Lung microvascular endothelial cell (primary cell): Measurements from ENCODE around the gene CCDC157. TPM values are rescaled to one million over a fixed set of nuclear protein-coding genes. Genes with fewer than 3 reads are reported as not detected.
"Not testable (repeated sequence)": the region's sequence is repeated elsewhere in the genome, so short reads cannot be mapped to it uniquely, and the experiment has no call there.

Experiments used
- DNase-seq, 2 donors: peaks; one replicate each; pipeline versions ENCODE4 v3.0.0 to v3.0.0-alpha.2; 2010; ENCODE audit warnings: low read depth in 2 of 2
- total RNA-seq: library from RNA; depleted of rRNA; stranded (reverse); fragments of >200 nt; gene quantifications from 2 replicates; pipeline ENCODE4 v1.2.1, GENCODE V29; 2014

CCDC157 gene
- total RNA-seq, 1 donor from 2014 or later, result 1.4 TPM

DNA sequence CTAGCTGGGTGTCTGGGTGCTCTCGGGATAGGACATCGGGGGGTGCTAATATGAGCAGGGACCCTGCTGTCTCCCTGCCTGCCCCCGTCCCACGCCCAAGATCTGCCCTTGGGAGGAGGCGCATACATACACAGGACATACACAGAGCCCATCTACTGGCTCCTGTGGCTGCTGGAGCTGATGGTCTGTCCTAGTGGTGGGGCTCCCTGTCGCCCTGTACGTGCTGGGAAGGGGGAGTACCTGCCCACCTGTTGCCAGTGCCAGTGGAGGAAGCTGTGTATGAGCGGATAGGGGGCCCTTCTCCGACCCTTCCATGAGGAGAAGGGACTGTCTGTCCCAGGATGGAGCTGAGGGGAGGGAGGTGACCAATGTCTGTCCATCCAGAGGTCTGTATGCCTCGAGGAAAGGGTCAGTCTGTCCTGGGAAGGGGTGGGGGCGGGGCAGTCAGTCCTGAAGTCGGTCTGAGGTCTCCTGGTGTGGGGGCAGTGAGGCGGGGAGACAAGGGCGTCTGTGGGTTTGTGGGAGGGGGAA, 31.0 kb upstream of the CCDC157 start:
- DNase-seq, result no peak

DNA sequence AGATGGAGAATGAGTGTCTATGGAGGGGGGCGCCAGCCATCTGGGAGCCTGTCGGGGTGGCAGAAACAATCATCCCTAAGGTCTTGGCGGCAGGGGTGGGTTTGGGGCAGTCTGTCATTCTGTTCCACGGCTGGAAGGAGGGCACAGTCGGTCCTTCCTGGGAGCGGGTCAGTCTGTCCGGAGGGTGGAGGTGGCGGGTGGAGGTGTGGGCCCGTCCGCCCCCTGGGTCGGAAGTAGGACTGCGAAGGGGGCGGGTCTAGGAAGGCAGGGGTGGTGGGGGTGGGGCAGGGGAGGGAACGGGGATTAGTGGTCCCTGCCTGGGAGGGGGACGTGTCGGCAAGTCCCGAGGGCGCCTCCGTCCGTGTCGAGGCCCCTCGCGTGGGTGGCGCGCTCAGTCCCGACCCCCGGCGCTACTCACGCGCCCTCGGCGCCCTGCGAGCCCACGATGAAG, 30.5 kb upstream of the CCDC157 start:
- no peak for DNase-seq

DNA sequence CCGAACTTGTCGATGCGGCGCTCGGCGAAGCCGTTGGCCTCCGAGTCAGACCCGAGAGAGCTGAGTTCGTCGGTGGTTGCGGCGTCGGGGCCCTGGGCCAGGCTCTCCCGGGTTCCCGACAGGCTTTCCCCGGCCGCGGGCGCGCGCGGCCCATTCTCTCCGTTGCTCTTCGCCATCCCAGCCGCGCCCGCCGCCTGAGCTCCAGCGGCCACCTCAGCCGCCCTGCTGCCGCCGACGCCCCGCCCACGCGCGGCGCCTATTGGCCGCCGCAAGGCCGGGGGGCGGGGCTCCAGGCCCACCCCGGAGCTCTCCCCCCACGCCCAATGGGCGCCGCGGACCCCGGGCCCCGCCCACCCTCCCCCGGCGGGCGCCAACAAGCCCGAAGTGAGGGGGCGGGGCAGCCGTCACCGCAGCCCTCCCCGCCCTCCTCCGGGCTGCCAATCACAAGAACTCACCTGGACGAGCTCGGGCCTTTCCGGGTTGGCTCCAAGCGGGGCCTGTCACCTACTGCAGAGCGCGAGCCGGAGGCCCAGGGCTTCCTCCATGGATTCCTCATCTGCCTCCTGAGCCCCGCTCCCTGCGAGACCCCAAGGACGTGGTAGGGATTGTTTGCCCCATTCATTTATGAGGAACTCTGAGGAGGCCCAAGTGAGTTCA, 30.0 kb upstream of the CCDC157 start, which contains the start of gene TBC1D10A:
Gene TBC1D10A, minus strand, starts transcription at position 236 of the 657 bp plus-strand sequence. Its CDS starts 60 bp downstream, at position 176.
- DNase-seq, result peak; percentile 87 to 90

DNA sequence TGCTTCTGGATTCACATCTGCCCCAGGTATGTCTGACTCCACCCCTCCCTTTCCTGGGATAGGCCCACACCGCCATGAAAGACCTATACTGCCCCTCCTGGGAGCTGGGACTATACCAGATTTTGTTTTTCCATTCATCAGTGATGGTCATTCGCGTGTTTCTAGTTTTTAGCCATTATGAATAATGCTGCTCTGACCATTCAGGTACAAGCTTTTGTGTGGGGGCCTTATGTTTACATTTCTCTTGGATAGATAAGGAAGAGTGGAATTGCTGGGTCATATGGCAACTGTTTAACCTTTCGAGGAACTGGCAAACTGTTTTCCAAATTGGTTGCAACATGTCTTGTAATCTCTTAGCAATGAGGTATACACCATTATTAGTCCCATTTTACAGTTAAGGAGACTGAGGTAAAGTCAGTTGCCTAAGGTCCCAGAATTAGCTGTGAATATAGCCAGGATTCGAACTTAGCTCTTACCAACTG, 28.9 kb upstream of the CCDC157 start:
- peak in 1 of 2 donors; percentile 25 for DNase-seq

DNA sequence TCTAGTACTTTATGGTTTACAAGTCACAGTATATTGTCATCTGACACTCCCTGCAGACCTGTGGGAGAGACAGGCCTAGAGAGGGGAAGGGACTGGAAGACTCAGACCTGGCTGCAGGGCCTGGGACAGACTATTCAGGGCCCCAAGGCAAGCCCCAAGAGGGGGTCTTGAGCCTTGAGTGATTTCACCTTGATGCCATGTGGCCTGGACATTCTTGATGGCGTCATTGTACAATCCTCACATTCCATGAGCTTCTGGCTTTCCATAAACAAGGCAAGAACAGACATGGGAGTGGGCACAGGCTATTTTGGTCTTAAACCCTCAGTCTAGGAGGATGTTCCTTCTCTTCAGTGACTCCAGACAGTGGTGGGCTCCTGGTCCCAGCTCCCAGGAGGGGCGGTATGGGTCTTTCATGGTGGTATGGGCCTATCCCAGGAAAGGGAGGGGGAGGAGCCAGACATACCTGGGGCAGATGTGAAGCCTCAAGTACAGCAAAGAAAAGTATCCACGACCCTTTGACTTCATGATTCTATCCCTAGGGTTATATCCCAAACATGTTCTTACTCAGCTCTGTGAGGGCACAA, 28.2 kb upstream of the CCDC157 start:
- DNase-seq, result no peak

DNA sequence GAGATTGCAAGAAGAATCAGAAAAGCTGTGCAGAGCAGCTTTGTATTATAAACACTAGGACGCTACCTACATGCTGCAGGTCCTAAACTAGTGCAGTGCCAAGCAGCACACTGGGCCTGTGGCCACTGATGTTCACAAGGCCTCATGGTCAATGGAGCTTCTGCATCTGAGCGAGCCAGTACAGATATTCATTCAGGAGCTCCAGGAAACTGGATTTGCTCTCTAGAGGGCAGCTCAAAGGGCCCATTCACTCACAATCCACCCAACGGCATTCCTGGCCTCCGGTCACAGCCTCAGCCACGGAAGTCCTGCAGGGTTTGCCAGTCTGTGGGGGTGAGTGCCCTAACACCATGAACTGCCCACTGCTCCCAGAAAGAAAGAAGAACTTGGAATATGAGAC, 24.3 kb upstream of the CCDC157 start:
- no peak for DNase-seq

DNA sequence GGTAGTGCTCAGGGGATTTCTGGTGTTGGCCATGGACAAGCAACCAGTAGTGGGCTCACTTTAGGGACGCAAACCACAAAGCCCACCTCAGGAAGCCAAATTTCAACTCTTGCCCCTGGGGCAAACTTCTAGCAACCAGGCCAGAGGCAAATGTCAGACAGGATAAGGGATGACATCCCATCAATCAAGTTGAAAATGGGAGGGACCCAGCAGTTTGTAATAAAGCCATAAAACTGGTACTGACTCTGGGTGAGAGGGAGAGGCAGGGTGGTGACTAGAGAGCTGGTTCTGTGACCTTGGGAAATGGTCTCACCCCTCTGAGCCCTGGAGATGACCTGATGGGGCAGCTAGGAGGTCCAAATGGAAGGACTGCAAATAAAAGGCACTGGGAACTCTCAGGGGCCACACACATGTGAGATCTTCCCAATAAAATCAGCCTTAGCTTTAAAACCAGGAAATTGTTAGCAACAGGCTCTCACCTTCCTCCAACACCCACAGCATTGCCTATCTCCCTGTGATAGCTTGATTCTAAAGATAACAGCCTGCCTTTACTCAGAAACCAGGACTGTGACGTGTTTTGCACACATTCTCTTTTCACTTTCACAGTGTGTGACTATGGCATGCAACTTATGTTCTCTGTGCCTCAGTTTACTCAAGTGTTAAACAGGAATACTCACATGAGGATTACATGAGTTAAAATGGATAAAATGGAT, 23.7 kb upstream of the CCDC157 start:
- DNase-seq, result no peak

DNA sequence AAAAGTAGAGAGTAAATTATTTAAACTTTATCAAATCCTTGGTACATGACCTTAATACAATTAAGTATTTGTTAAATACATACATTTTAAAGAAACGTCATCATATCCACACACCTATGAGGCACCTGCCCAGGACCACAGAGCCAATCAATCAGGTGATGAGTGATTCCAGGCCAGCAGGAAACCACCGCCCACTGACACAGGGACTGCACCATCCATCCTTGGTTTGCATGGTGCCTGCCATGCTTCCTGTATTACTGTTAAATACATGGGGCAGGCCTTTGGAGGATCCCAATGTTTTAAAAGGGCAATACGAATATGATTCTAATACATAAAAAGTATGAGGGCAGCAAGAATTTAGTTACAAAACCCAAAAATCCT, 23.1 kb upstream of the CCDC157 start:
- DNase-seq, result no peak

DNA sequence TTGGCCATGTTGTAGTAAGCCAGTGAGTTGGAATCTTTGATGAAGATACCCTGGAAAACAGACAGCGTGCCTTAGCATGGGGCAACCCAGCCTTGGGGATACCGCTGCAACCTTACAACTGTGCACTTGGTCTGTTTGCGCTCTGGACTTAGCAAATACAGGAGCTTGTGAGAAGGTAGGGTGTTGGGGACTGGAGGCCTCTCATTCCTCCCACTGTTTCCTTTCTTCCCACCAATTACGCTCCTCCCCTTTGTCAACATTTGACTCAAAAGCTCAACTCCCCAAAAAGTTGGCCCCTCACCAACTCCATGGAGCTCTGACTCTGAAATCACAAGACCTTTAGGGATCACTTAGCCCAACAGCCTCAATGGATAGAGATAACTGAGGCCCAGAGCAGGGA, 22.2 kb upstream of the CCDC157 start:
- DNase-seq, result no peak

DNA sequence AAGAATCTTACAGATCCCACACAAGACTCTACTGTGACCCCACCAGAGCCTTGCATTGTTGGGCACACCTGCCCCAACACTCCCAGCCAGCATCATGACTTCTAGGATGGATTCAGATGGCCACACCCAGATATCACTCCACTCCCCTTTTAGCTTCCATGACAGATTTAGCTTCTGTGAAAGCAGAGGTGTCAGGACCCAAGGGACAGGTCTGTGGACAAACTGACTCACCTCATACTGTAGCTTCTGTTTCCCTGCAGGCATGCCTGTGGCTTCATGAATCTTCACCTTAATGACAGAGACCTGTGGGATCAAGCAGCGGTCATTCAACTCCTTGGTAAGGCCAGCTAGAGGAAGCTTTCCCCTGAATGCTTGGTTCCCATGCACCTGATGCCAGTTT, 21.6 kb upstream of the CCDC157 start:
- no peak for DNase-seq

DNA sequence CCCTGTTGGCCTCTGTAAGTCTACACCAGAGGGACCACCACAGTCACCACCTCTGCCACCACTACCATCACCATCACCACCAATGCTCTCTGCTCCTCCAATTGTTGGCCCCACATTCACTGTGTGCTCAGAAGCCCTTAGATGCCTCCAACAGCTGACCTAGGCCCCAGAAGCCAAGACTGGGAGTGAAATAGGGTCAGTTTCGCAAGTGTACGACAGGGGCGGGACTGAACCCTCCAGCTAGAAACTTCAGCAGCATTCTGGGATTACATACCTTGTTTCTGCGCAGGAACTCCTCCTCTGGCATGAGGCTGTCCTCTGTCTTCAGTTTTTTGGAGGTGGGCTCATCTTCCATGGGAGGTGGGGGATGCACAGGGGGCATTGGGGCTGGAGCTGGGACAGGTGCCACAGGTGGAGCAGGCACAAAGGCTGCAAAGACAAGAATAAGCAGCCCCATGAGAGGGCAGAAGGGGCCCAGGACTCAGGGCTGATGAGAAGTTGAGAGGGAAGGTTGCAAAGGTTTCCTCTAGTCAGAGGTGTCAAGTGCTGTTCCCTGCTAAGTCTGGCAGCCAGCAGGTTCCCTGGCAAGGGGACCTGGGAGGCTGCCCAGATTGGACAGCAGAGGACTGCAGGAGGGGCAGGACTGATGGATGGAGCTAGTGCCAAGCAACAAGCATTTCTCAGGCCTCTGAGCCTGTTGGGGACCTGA, 19.9 kb upstream of the CCDC157 start:
- DNase-seq, result no peak

DNA sequence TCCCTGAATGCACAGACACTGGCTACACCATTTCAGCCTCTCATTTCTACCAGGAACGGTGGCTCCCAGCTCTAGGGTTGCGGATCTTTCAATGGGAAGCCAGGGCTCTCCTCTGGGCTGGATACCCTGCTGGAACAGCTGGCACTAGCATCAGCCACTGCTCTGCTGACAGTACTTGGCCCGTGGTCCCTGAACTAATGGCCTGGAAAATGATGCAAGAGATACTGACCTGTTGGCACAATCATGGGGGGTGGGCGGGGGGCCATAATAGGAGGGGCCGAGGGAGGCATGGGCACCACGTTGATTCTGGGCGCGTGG, 19.4 kb upstream of the CCDC157 start:
- no peak for DNase-seq

DNA sequence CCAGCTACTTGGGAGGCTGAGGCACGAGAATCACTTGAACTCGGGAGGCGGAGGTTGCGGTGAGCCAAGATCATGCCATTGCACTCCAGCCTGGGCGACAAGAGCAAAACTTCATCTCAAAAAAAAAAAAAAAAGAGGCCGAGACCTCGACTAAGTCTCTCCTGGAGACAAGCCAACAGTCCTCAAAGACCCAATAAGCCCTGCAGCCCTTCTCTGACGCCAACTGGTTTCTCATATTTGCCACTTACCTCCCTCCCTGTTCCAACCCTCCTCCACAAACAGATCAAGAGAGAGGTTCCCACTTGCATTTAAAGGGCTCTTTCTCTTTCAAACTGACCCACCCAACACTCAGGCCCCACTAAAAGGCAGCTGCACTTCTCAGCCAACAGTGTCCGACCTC, 18.5 kb upstream of the CCDC157 start:
- DNase-seq, result not testable (repeated sequence)

DNA sequence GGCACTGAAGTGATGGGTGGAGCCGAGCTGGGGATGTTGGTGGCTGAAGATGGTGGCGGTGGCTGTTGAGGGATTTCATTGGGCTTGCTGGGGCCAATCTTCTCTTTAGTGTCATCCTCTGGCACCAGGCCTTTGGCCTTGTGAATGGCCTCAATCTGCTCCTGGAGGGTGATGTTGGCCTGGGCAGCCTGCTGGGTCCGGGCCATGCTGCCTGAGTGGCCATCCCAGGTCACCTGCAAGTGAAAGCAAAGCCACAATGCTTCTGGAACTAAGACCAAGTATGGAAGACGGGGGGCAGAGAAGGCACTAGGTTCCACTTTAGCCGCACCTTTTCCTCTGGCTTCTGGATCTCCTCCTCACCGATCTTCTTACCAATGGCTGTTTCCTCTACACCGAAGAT, 18.0 kb upstream of the CCDC157 start:
- no peak for DNase-seq

DNA sequence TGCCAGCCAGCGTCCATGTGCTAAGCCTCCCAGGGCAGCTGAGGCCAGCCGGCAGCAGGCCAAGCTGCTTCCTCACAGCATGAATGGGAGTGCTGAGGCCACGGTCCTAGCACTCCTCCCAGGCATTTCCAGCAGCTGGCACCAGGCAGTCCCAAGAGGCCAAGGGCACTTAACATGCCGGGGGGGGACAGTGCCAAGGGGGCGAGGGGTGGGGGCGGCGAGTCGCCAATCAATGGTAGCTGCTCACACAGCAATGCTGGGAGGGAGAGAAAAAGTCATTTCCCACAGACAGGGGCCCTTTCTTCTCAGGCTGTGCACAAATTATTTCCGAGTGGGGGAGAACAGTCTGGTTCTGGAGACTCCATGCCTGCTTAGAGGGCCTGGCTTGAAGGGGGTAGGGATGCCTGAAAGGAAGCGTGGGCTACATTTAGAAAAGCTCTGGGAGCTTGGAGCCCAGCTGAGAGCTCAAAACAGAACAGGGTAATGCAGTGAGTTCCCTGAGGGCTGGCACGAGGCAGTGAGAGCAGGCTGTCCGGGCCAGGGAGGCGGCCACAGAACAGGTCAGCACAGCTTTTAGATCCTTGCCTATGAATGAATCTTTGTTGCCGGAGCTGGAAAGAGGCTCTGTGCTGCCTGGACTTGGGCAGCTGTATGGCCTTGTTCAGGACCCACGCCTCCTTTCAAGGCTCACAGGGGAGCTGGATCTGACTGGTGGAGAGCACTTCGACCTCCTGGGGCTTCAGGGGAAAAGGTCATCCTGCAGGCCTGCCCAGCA, 15.7 kb upstream of the CCDC157 start:
- DNase-seq, result no peak

DNA sequence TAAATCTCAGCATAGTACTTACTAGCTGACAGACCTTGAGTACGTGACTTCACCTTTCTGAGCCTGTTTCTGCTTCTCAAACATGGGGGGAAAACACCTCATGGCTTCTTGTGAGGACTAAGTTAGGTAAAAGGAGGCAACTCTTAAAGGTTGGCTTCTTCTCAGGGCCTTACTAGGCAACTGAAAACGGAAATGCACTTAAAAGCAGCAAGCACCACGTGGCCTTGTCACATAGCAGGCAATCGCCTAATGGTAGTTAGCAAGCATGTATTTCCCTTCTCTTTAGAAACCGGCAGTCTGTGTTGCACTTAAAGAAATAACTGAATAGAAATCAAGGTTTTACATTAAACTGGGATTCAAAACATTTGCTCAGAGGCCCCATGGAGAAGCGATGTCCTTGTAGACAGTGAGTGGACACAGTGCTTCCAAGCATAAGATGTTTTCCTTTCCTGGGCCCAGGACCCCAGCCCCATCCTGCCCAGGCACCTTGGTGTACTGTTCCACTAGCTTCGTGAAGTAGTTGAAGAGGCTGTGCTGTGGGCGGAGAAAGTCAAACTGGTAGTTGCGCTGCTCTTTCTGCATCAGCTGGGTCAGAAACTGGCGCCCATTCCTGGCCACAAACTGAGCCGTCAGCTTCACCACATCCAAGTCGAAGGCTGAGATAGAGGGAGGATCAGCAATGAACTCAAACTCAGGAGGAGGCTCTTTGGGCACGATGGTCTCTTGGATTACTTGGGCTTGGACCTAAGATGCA, 12.2 kb upstream of the CCDC157 start:
- DNase-seq, result no peak

DNA sequence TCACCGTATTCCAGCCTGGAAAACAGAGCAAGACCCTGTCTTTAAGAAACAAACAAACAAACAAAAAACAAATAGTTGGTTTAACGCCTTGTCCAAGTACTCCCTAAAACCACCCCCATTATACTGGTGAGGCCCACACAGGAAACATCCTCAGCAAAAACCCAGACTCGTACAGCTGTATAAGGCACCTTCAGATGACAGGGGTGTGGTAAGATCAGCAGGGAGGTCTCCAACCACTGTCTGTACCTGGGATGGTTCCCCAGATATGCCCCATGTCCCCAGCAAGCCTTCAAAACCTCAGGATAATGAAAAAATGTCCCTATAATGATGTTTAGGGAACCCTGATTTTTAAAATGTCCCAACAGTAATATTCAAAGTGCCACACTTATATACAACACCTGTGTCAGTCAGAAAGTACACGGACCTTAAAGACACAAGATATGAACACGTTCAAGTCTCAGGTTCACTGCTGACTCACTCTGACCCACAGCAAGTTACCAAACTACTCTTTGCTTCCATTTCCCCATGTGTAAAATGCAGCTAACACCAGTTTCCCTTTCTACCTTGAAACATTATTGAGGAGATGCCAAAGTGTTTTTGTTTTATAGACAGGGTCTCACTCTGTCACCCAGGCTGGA, 9.4 kb upstream of the CCDC157 start:
- DNase-seq, result no peak

DNA sequence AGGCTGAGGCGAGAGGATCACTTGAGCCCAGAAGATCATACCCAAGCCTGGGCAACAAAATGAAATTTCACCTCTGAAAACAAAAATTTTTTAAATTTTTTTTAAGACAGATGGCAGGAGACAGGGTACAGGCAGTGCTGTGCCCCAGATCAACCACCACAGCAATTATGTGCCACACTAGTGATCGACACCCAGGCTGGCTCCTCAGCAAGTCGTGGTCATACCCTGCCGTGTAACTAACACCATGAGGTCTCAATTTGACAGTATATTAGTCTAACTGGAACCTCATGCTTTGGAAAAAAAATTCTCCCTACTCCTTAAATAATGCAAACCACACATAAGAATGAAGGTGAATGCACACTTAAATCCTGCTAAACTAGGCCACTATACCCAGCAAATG, 8.4 kb upstream of the CCDC157 start:
- DNase-seq, result no peak

DNA sequence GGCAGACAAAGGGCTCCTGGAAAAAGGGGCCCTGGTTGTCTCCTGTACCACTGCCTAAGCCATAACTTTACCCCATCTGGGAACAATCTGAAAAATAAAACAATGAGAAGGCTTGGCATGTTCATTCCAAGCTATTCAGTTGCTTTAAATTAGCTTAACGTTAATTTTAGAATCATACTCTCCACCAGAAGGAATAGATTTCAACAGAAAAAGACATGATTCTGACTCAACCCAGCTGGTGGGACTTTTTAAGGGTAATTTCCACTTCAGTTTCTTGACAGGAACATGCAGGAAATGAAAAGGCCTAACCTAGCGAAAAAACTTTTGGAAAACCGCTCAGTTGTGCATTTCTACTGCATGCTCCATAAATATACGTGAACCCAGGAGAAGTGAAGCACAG, 8.0 kb upstream of the CCDC157 start:
- no peak for DNase-seq

DNA sequence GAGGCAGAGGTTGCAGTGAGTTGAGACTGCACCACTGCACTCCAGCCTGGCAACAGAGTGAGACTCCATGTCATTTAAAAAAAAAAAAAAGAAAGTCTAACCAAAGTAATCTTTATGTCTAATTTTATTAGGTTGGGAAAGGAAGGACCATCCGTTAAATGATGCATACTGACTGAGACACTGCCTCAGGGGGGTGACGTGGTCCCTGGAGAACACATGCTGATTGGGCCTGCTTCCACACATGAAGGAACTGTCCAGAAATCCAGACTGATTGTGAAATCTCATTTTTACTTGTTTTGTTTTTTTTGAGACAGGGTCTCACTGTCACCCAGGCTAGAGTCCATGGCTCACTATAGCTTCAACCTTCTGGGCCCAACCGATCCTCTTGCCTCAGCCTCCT, 5.6 kb upstream of the CCDC157 start:
- DNase-seq, result no peak
